ENCODE data around the gene ITIH4. TPM values are rescaled to one million over a fixed set of nuclear protein-coding genes. Genes with fewer than 3 reads are reported as not detected.

The ITIH4 gene
- total and polyA plus RNA-seq, 2 of the 13 experiments (the other 11 are each of a cell fraction or from before 2014, with no cell fraction given) = 2.7 to 5.3 TPM

- no peak; the same call in 1 of the 2 replicates for TF ChIP-seq ARID4A (CRISPR knock-in tag; IDR thresholded peaks at IDR 0.05; ENCODE audit: borderline replicate concordance)
- TF ChIP-seq HES4 (CRISPR knock-in tag; IDR thresholded peaks at IDR 0.05; ENCODE audit: borderline replicate concordance) = no peak
- no peak for TF ChIP-seq REST (IDR thresholded peaks at IDR 0.05; ENCODE audit: borderline replicate concordance in 1 of 2, low read depth in 1 of 2, low read length in 2 of 2)
- TF ChIP-seq ZNF33B (CRISPR knock-in tag; IDR thresholded peaks at IDR 0.05) = no peak
- TF ChIP-seq MBD4 (IDR thresholded peaks at IDR 0.05; ENCODE audit: borderline replicate concordance, low read length) = no peak
- no peak for TF ChIP-seq ZNF619 (CRISPR knock-in tag; IDR thresholded peaks at IDR 0.05)
- no peak for TF ChIP-seq ZMYM2 (CRISPR knock-in tag; IDR thresholded peaks at IDR 0.05)
- no peak for TF ChIP-seq ZNF225 (CRISPR knock-in tag; IDR thresholded peaks at IDR 0.05)
- no peak for TF ChIP-seq IRF2 (CRISPR knock-in tag; IDR thresholded peaks at IDR 0.05)
- TF ChIP-seq ELF3 (CRISPR knock-in tag; IDR thresholded peaks at IDR 0.05) = peak; percentile 56; the same call in 1 of the 2 replicates
- TF ChIP-seq FLYWCH1 (CRISPR knock-in tag; IDR thresholded peaks at IDR 0.05) = no peak
- no peak for TF ChIP-seq ZBTB1 (CRISPR knock-in tag; IDR thresholded peaks at IDR 0.05; ENCODE audit: borderline replicate concordance)
- TF ChIP-seq STAT5B (CRISPR knock-in tag; IDR thresholded peaks at IDR 0.05) = no peak
- no peak for TF ChIP-seq PBX2 (CRISPR knock-in tag; IDR thresholded peaks at IDR 0.05)
- TF ChIP-seq ZNF512B (CRISPR knock-in tag; IDR thresholded peaks at IDR 0.05; ENCODE audit: borderline replicate concordance) = no peak
- TF ChIP-seq ZNF326 (CRISPR knock-in tag; IDR thresholded peaks at IDR 0.05; ENCODE audit: borderline replicate concordance) = no peak
- TF ChIP-seq ZNF275 (CRISPR knock-in tag; IDR thresholded peaks at IDR 0.05; ENCODE audit: borderline replicate concordance) = no peak
Measured at GRCh38 chr3:52827866-52828376, 2.6 kb downstream of the ITIH4 start (continued).

All from HepG2 (cell line).